HCT116 (cell line): ENCODE results near the gene PRKN. TPM values are rescaled to one million over a fixed set of nuclear protein-coding genes. Genes with fewer than 3 reads are reported as not detected.

Experiments
- ATAC-seq: fragments of 200-7000 bp; cut with Tn5 transposase; 2 replicates; pipeline ENCODE4 v1.9.1; 2020; ENCODE audit warnings: mild to moderate bottlenecking, moderate library complexity
- BruUV-seq: library from RNA; stranded (reverse); fragments of 400-500 nt; replicated peaks from 2 replicates; lab custom pipeline; 2021; lab: Mats Ljungman, UMichigan
- CTCF ChIA-PET: fragments of 300-600 bp; sonication (Branson Sonifier 250); formaldehyde crosslinking; loops from one replicate; lab custom pipeline; 2021; ENCODE audit warnings: antibody characterized with exemption; lab: Charles Lee
- POLR2A ChIA-PET: fragments of 300-600, 350-600 bp; sonication (Branson Sonifier 250); formaldehyde crosslinking; loops from one replicate; lab custom pipeline; 2021; ENCODE audit warnings: antibody characterized with exemption; lab: Charles Lee
- RAD21 ChIA-PET, 2 experiments: fragments of 300-600 bp; sonication (Branson Sonifier 250); formaldehyde crosslinking; loops; one replicate each; lab custom pipeline; 2023; ENCODE audit warnings: low total read pairs in 2 of 2; ENCODE audit not compliant: uncharacterized antibody in 2 of 2, unreplicated experiment in 2 of 2, low non-redundant PET in 1 of 2; lab: Charles Lee
- DNase-seq: peaks from one replicate; pipeline ENCODE4 v3.0.0-alpha.2; 2010; ENCODE audit warnings: low read depth, low spot score
- H2AFZ ChIP-seq: fragments of 200-600 bp; shearing (Covaris generic), sonication (generic); 2 replicates; pipeline ENCODE4 v1.6.1; 2017; ENCODE audit warnings: low read depth, mixed run types, mixed read lengths, antibody characterized with exemption, low read length; ENCODE audit not compliant: poor library complexity, severe bottlenecking
- H3K27ac ChIP-seq: 2 replicates; pipeline ENCODE4 v1.5.1; 2012; ENCODE audit warnings: low read depth, low read length
- H3K27me3 ChIP-seq: fragments of 200-600 bp; sonication (generic); 2 replicates; pipeline ENCODE4 v1.6.1; 2016; ENCODE audit warnings: mixed run types, low read length, mixed read lengths; ENCODE audit not compliant: insufficient read depth
- H3K36me3 ChIP-seq, 2 experiments: fragments of 200-500 bp in 1 of 2; fragments of 200-600 bp in 1 of 2; sonication (Bioruptor generic) in 1 of 2; sonication (generic) in 1 of 2; 2 replicates each; pipeline versions ENCODE4 v1.5.1 to v1.6.1; 2014 to 2016; ENCODE audit warnings: low read length in 2 of 2, inconsistent platforms in 1 of 2, mixed read lengths in 1 of 2, mixed run types in 1 of 2; ENCODE audit not compliant: insufficient read depth in 2 of 2, control insufficient read depth in 1 of 2
- H3K4me1 ChIP-seq, 2 experiments: fragments of 200-600 bp in 1 of 2; sonication (generic) in 1 of 2; 2 replicates each; pipeline versions ENCODE4 v1.5.1 to v1.6.1; 2012 to 2017; ENCODE audit warnings: low read length in 2 of 2, inconsistent platforms in 1 of 2, mild to moderate bottlenecking in 1 of 2, mixed read lengths in 1 of 2, mixed run types in 1 of 2, moderate library complexity in 1 of 2; ENCODE audit not compliant: insufficient read depth in 2 of 2, control insufficient read depth in 1 of 2
- H3K4me2 ChIP-seq: fragments of 200-600 bp; sonication (generic); 2 replicates; pipeline ENCODE4 v1.6.1; 2017; ENCODE audit warnings: mixed run types, low read length, mixed read lengths
- H3K4me3 ChIP-seq, 2 experiments: fragments of 200-600 bp in 1 of 2; sonication (generic) in 1 of 2; replicated peaks in 1 of 2; 2 replicates each; pipeline ENCODE4 v1.5.1; 2011 to 2016; ENCODE audit warnings: low read length in 2 of 2, control low read depth in 1 of 2, low read depth in 1 of 2, mild to moderate bottlenecking in 1 of 2, mixed read lengths in 1 of 2, mixed run types in 1 of 2
- H3K79me2 ChIP-seq: fragments of 200-600 bp; sonication (generic); 2 replicates; pipeline ENCODE4 v1.6.1; 2017; ENCODE audit warnings: mild to moderate bottlenecking, mixed run types, low read length, moderate library complexity, mixed read lengths; ENCODE audit not compliant: insufficient read depth
- H3K9ac ChIP-seq: fragments of 200-600 bp; sonication (generic); 2 replicates; pipeline ENCODE4 v1.6.1; 2016; ENCODE audit warnings: low read length, mixed read lengths
- H3K9me2 ChIP-seq: fragments of 200-600 bp; sonication (generic), shearing (Covaris generic); 2 replicates; pipeline ENCODE4 v1.6.1; 2017; ENCODE audit warnings: mixed run types, mild to moderate bottlenecking, moderate library complexity; ENCODE audit not compliant: insufficient read depth
- H3K9me3 ChIP-seq, 2 experiments: fragments of 200-500 bp in 1 of 2; fragments of 200-600 bp in 1 of 2; sonication (Bioruptor generic) in 1 of 2; sonication (generic) in 1 of 2; 2 replicates each; pipeline ENCODE4 v1.6.1; 2014 to 2017; ENCODE audit warnings: low read length in 2 of 2, mixed read lengths in 2 of 2, inconsistent platforms in 1 of 2, low read depth in 1 of 2, mild to moderate bottlenecking in 1 of 2, mixed run types in 1 of 2, moderate library complexity in 1 of 2; ENCODE audit not compliant: control insufficient read depth in 1 of 2, insufficient read depth in 1 of 2
- H4K20me1 ChIP-seq: fragments of 200-600 bp; sonication (generic), shearing (Covaris generic); 2 replicates; pipeline ENCODE4 v1.6.1; 2017; ENCODE audit warnings: mixed run types, mild to moderate bottlenecking, moderate library complexity; ENCODE audit not compliant: insufficient read depth
- ATF3 ChIP-seq: IDR thresholded peaks from 2 replicates; pipeline ENCODE4 v1.6.1; 2012
- CBX3 ChIP-seq: IDR thresholded peaks from 2 replicates; pipeline ENCODE4 v1.6.1; 2012; ENCODE audit warnings: low read depth
- CEBPB ChIP-seq: IDR thresholded peaks from 2 replicates; pipeline ENCODE4 v1.6.1; 2012; ENCODE audit warnings: low read depth
- CTCF ChIP-seq, 3 experiments: fragments of 200-600 bp in 1 of 3; sonication (generic) in 1 of 3; IDR thresholded peaks in 2 of 3; conservative IDR thresholded peaks in 1 of 3; 2 replicates each; pipeline ENCODE4 v1.5.1; 2012 to 2017; ENCODE audit warnings: low read depth in 2 of 3, low read length in 2 of 3, antibody characterized with exemption in 1 of 3, borderline replicate concordance in 1 of 3, control low read depth in 1 of 3, mild to moderate bottlenecking in 1 of 3, mixed read lengths in 1 of 3, mixed run types in 1 of 3, moderate library complexity in 1 of 3; ENCODE audit not compliant: insufficient read depth in 1 of 3
- EGR1 ChIP-seq: IDR thresholded peaks from 2 replicates; pipeline ENCODE4 v1.6.1; 2012; ENCODE audit warnings: low read depth
- ELF1 ChIP-seq: IDR thresholded peaks from 2 replicates; pipeline ENCODE4 v1.6.1; 2012; ENCODE audit warnings: low read depth, borderline replicate concordance
- EZH2 ChIP-seq: fragments of 200-600 bp; sonication (generic); IDR thresholded peaks from 2 replicates; pipeline ENCODE4 v1.6.1; 2017; ENCODE audit warnings: antibody characterized with exemption, mixed run types
- EZH2phosphoT487 ChIP-seq: fragments of 200-600 bp; IDR thresholded peaks from 2 replicates; pipeline ENCODE4 v1.6.1; 2018; ENCODE audit warnings: antibody characterized with exemption, borderline replicate concordance
- JUND ChIP-seq: IDR thresholded peaks from 2 replicates; pipeline ENCODE4 v1.6.1; 2012
- MAX ChIP-seq: IDR thresholded peaks from 2 replicates; pipeline ENCODE4 v1.6.1; 2012
- POLR2A ChIP-seq: IDR thresholded peaks from 2 replicates; pipeline ENCODE4 v1.7.0; 2011; ENCODE audit warnings: borderline replicate concordance; ENCODE audit not compliant: insufficient read depth, insufficient read length; ENCODE audit errors: extremely low read depth
- RAD21 ChIP-seq: IDR thresholded peaks from 2 replicates; pipeline ENCODE4 v1.6.1; 2012; ENCODE audit warnings: low read depth, mild to moderate bottlenecking
- REST ChIP-seq: IDR thresholded peaks from 2 replicates; pipeline ENCODE4 v1.6.1; 2012; ENCODE audit warnings: low read depth
- SIN3A ChIP-seq: IDR thresholded peaks from 2 replicates; pipeline ENCODE4 v1.6.1; 2012; ENCODE audit warnings: low read depth
- SP1 ChIP-seq: IDR thresholded peaks from 2 replicates; pipeline ENCODE4 v1.6.1; 2012; ENCODE audit warnings: low read depth
- SRF ChIP-seq: IDR thresholded peaks from 2 replicates; pipeline ENCODE4 v1.6.1; 2012; ENCODE audit warnings: low read depth
- YY1 ChIP-seq: IDR thresholded peaks from 2 replicates; pipeline ENCODE4 v1.6.1; 2011; ENCODE audit warnings: low read length, low read depth, moderate library complexity, mild to moderate bottlenecking; ENCODE audit not compliant: insufficient replicate concordance; ENCODE audit errors: extremely low read depth
- ZBTB33 ChIP-seq: IDR thresholded peaks from 2 replicates; pipeline ENCODE4 v1.6.1; 2011; ENCODE audit warnings: mild to moderate bottlenecking, low read length, moderate library complexity; ENCODE audit not compliant: insufficient replicate concordance; ENCODE audit errors: extremely low read depth
- ZFX ChIP-seq: fragments of 450-650 bp; IDR thresholded peaks from 2 replicates; pipeline ENCODE4 v1.6.1; 2017
- intact Hi-C: fragments of 100-400 bp; cut with micrococcal nuclease; formaldehyde crosslinking; loops from 2 replicates; pipeline ENCODE4 v1.10.0; 2022
- total RNA-seq: library from RNA; stranded (reverse); gene quantifications from one replicate; pipeline ENCODE4 v1.2.1, GENCODE V29; 2021; ENCODE audit not compliant: unreplicated experiment

Gene PRKN
- total RNA-seq, 1 experiment from 2014 or later: 2.6 TPM

GRCh38 chr6:161413355-161413771 is 1314.2 kb downstream of the PRKN start:
- no peaks in the 10 kb centered on the region for H3K9me2 ChIP-seq
- no peak overlapping the region for H3K27ac ChIP-seq
- no peaks in the 10 kb centered on the region for H3K9me3 ChIP-seq
- DNase-seq: no peak
- H3K79me2 ChIP-seq: no peaks in the 10 kb centered on the region
- CTCF ChIA-PET: no interaction called here
- ATAC-seq: no peak
- H3K4me1 ChIP-seq: no peaks in the 10 kb centered on the region
- no peaks in the 10 kb centered on the region for H4K20me1 ChIP-seq
- no TSS peak for BruUV-seq
- intact Hi-C loops: no loop called here
- RAD21 ChIA-PET: no interaction called here
- no peak overlapping the region for H3K4me3 ChIP-seq
- POLR2A ChIA-PET: no interaction called here
- H3K9ac ChIP-seq: no peak overlapping the region
- no peaks in the 10 kb centered on the region for H3K36me3 ChIP-seq
- no peak overlapping the region for H3K4me2 ChIP-seq
- 0 out of 2 replicates have a peak, but pooled peaks cover 5% of the 10 kb centered on the region for H3K27me3 ChIP-seq
- no peak overlapping the region for H2AFZ ChIP-seq
- TF ChIP-seq REST (no peak), POLR2A (no peak), ZFX (no peak), EZH2phosphoT487 (no peak), SRF (no peak), YY1 (no peak), MAX (no peak), SP1 (no peak), CEBPB (no peak), EZH2 (no peak), RAD21 (no peak), CBX3 (no peak), JUND (no peak), ATF3 (no peak), ELF1 (no peak), ZBTB33 (no peak), SIN3A (no peak), EGR1 (no peak), CTCF (IDR thresholded peaks at IDR 0.05 in 2 of 3, conservative IDR thresholded peaks at IDR 0.05 in 1 of 3; ENCODE audit: borderline replicate concordance in 1 of 3, insufficient read depth in 1 of 3, low read depth in 2 of 3, low read length in 2 of 3) (no peak)
